ENCODE results near the gene SPTA1. TPM values are rescaled to one million over a fixed set of nuclear protein-coding genes. Genes with fewer than 3 reads are reported as not detected.
"Not testable (repeated sequence)": the region's sequence is repeated elsewhere in the genome, so short reads cannot be mapped to it uniquely, and the experiment has no call there.

Gene SPTA1
- total RNA-seq = 0.55 TPM
- long read RNA-seq = 0 reads

DNA sequence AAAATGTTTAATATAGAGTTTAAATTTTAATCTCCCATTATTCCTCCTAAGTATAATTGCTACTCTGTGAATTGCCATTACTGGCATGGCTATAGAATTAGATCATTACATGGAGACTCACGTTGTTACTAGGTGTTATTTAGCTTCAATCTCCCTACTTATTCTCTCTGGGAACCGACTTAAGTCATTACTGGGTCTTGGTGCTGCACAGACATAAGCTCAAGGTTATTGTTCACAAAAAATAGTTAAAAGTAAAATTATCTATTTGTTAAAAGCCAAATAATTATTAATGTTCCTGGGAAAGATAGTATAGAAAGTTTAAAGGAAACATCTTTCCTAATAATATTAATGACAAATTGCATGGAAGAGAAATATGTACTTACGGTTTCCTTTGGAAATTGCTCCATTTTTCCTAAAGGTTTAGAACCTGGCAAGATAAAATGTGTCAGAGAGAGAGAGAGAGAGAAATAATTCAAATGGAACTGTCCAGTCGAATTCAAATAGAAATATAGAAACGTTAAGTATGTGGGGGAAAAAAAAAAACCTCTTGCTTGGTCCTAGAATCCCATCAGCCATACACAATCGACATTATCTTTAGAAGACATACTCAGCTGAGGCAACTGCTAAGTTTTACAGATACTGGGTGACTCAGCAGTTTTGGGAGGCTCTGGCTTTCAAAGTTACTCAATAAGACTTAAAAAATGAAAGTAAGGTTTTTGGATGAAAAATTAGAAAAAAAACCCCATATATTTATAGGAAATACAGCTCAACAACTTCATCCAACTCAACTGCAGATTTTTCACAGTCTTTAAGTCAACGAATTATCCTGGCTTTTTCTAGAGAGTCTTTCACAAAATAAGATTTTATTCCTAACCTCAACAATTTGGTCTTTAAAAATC, at the start of gene SPTA1:
TSS of gene SPTA1 (minus strand) at position 605 of the 899 bp plus-strand sequence. CDS start at position 407, 198 bp downstream.
- DNase-seq (ENCODE audit: low spot score) = no peak

DNA sequence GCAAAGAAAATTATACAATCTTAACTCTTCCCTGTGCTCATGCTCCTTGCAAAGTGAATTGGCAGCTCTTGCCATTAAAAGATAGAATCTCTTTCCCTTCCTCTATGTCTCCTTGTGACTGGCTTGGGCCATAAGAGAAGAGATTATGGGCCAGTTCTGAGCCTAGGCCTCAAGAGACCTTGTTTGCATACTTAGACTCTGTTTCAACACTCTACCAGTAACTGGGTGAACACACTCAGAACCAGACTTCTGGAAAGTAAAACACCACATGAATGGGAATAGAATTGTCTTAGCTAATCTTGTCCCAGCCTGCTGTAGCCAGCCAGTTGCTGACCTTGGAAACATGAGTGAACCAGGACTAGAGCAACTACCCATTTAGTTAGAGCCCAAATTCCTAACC, 49.3 kb upstream of the SPTA1 start:
- DNase-seq (ENCODE audit: low spot score) = no peak

DNA sequence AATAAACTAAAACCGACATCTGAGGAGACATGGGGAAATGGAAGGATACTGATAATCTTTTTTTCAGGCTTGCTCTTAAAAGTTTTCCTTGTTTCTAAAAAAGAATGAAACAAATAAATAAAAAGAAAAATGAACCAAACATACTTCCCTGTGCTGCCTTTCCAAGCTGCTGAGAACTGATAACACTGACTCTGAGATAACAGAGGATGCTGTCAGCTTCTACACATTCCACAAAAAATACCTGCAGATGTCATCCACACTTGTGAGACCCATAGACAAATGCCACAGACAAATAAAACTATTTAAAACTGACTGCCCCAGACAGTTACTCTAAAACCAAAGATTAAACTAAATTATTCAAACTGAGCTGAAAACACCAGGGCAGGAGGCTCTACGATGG, 46.0 kb upstream of the SPTA1 start:
- no peak for DNase-seq (ENCODE audit: low spot score)

DNA sequence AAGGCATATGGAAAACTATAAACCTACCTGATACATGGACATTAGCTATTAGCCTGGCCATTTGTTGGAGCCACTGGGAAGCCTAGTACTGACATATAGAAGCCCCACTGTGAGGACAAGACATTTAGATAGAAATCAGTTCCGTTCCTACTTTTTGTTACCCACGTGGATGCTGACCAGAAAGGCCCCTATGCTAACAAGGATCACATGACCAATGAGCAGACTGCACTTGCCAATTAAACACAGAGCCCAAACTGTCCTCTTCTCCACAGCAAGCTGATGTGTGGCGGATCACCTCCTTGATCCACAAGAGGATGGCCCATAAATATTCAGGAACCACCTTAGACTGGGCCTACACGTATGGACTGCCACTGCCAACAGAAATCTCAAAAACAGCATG, 45.2 kb upstream of the SPTA1 start:
- no peak for DNase-seq (ENCODE audit: low spot score)

DNA sequence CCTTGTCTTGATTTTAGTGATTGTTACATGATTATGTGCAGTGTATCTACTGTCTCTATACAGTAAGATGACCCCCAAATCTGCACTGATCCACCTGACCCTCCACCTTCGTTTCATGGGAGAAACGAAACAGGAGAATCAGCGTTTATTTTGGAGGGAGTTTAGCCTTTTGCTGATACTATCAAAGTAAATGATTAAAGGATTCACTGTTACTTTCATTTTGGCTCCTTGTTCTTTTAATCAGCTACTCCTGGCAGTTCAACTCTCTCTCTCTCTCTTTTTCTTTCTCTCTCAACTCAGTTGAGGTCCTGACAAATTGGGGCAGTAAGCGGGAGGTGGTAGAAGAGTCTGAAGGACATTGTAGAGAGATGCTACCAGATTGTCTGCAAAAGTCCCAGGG, 43.9 kb upstream of the SPTA1 start:
- no peak for DNase-seq (ENCODE audit: low spot score)

DNA sequence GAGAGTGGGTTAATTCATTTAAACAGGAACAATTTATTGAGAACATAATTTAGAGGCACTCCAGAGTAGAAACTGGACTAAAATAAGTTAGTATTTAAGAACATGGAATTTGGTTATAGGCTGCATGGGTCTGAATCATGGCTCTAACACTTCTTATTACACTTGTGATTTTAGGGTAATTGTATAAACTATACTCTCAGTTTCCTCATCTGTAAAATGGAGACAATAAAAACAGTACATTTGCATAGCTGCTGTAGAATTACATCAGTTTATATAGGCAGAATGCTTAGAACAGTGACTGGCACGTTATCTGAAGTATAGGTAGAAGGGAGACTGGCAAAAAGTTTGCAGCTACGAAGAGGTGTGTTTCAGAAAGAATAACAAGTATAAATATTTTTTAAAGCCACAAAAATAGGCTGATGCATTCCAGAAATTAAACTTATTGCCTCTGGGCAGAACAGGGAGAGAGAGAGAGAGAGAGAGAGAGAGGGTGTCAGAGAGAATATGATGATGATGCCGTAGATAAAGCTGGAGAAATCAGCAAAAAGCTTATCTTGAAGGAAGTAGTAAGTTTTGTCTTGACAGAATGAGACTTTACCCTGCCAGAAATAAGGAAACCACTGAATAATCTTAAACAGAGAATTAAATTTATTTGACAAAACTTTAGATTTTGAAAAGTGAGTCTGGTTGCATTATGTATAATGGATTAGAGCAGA, 42.2 kb upstream of the SPTA1 start:
- no peak for DNase-seq (ENCODE audit: low spot score)

DNA sequence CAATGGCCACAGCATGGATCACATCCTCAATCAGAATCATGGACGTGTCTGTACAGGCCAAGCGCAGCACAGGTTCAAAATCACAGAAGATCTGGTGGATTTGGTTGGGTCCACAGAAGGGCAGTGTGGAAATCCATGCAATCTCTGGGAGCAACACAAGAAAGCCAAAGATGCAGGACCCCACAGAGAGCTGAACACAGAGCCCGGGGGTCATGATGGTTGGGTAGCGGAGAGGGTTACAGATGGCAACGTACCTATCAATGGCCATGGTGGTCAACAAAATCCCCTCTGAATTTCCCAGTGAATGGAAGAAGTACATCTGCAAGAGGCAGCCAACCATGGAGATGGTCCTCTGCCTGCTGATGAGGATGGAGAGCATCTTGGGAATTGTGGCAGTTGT, 37.9 kb upstream of the SPTA1 start:
- no peak for DNase-seq (ENCODE audit: low spot score)

DNA sequence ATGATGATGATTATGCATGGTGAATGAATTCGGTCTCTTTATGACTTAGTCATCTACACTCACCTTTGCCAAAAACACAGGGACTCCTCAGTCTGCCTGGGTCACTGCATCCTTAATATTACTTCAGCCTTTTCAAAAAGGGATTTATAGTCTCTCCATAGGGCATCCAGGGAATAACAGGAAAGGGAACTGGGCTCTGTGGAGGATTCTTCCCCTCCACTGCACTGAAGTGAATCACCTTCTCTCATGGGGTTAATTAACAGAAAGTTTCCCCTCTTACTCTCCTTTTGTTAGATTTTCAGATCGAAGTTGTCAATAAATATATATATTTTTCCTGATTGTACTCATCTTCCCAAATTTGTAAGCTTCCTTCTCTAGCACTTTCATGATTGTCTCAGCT, 34.1 kb upstream of the SPTA1 start, which contains the start of gene OR6K3:
TSS of gene OR6K3 (minus strand) at position 101 of the 400 bp plus-strand sequence. CDS start 2,605 bp downstream, outside the sequence.
- no peak for DNase-seq (ENCODE audit: low spot score)

DNA sequence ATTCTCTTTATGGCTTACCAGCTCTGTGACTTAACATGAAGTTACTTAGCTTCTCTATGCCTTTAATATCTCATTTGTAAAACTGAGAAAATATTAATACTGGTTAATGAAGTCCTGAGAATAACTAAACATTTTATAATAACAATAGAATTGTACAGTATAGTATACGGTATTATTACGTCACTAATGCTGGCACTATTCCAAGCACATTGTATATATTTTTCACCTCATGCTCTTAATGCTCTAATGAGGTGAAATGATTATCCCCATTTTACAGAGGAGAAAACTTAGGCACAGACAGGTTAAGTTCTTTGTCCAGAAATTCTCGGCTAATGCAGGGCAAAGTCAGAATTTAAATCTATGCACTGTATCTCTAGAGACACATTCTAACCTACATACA, 33.1 kb upstream of the SPTA1 start:
- no peak for DNase-seq (ENCODE audit: low spot score)

DNA sequence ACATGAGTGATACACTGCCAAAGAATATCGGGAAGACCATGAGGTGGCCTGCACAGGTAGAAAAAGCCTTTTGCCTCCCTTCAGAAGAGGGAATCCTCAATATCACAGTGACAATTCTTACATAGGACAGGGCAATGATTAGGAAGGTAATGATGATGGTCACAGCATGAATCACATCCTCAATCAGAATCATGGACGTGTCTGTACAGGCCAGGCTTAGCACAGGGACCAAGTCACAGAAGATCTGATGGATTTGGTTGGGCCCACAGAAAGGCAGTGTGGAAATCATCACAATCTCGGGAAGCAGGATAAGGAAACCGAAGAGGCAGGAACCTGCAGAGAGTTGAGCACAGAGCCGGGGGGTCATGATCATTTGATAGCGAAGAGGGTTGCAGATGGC, 30.8 kb upstream of the SPTA1 start:
- no peak for DNase-seq (ENCODE audit: low spot score)

DNA sequence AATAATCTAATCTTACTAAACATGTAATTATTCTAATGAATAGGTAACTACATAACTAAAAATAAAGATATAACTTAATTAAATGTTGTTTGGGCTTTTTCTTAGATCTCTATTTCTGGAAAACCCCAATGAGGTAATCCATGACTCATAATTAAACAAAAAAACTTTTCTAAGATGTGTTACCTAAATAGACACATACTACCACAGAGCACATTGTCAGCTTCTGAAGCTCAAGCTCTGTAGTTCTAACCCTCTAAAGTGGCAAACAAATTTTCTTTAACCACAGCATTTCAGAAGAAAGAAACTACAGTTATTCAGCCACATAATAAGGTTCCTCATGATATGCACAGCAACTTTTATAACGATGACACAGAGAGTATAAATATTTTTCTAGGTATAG, 29.8 kb upstream of the SPTA1 start:
- DNase-seq (ENCODE audit: low spot score) = no peak

DNA sequence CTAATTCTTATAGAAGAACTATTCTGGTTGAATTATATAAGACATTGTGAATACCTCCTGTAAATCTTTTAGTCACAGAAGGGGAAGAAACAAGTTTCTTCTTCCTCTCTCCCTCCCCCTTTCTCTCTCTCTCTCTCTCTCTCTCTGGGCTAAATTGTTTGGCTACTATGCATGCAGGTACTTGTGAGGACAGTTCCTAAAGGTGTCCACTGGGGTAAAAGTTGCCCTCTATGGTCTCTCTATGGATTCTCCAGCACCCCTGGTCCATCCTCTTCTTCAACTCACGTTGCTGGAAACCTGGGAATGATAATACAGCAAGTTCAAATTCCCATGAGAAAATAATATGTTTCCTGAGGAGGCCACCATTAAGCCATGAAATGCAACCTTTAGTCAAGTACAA, 28.2 kb upstream of the SPTA1 start:
- DNase-seq (ENCODE audit: low spot score) = no peak

DNA sequence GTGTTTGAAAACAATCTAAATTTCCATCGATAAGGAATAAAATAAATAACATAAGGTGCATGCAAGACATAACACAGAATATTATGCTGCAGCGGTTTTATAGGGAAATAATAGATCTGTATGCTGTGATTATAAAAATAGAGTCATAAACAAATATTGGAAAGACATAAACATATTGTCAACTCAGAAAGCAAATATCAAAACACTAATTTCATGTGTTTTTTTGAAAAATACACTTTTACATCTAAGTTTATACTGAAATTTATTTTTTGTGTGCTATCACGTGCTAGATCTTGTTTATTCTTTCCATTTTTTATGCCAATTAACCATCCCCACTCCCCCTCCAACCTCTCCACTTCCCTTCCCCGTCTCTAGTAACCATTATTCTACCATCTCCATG, 24.6 kb upstream of the SPTA1 start:
- no peak for DNase-seq (ENCODE audit: low spot score)

DNA sequence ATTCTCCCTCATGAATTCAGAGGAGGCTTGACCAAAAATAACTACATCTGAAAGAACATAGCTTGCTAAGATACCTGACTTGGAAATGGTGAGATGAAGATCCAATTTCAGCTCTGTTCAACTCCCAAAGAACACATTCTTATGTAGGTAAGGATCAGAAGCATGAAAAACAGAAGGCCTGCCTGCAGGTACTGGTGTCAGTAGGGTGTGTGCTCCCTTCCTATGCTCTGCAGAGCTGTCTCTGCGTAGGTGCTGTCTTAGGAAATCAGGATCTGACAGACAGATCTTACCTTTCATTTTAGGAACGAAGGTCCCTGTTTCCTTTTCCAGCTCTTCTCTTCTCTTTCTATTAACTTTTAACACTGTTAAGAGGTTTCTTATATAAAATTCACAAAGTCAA, 19.6 kb upstream of the SPTA1 start:
- DNase-seq (ENCODE audit: low spot score) = no peak

DNA sequence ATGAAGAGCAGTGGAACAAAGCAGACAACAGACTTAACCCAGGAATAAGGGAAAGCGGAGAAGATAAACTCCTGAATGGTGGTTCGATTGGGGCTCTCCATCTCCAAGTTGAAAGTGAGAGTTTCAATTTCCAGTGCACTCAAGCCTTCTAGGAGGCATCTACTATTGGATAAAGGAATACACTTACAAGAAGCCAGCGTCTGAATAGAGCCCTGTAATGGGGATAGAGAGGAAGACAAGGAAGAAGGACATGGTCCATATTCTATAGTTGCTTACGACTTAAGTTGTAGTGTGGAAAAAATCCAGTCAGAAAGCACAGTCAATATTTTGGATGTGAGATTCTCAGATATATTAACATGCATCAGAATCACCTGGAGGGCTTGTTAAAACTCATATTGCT, 14.0 kb upstream of the SPTA1 start, which contains the start of gene OR6K2:
TSS of gene OR6K2 (minus strand) at position 101 of the 400 bp plus-strand sequence. CDS start at position 101, 0 bp downstream.
- no peak for DNase-seq (ENCODE audit: low spot score)

DNA sequence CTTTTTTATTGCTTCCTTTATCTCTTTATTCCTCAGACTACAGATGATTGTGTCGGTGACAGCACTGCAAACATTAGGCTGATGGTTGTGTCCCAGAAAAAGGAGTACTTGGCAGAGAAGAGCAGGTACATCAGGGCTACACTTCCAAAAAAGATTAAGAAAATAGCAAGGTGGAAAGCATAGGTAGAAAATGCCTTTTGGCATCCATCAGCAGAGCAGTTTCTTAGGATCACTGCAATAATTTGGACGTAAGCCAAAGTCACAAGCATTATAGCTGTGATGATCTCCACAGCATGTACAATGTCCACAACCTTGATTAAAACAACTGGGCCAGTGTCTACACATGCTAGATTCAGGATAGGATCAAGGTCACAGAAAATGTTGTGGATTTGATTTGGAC, 8.1 kb upstream of the SPTA1 start:
- no peak for DNase-seq (ENCODE audit: low spot score)

DNA sequence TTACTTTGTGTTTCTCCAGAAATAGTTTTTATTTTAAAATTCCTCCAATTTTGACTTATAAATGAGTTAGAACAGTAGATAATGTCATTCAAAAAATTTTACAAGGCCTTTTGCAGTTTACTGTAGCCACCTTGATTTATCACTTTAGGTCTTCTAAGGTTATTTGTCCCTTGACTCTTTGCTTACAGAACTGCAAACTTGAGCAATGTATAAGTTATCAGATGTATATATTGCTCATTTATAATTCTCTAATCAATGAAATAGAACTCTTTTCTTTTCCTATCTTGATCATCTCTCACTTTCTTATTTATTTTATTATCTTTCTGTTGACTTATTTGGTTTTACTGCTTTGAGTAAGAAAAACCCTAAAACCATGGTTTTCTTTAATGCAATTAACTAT, 5.8 kb upstream of the SPTA1 start:
- DNase-seq (ENCODE audit: low spot score) = no peak

DNA sequence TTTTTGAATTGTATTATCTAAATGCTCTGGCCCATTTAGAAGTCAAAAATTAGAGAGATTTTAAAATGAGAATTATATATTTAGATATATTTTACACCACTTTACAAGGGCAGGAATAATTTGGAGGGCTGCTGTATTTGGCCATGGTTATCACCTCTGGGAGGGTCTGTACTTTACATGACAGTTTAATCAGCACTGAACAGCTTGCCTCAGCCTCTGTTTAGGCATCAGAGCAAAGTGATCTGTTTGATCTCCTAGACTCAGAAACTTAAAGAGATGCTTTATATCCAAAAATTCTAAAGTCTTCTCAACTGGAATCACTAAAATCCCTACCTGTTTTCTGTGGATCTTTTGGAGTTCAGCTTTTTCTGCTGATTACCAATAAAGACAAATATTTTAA, 5.4 kb upstream of the SPTA1 start:
- no peak for DNase-seq (ENCODE audit: low spot score)

DNA sequence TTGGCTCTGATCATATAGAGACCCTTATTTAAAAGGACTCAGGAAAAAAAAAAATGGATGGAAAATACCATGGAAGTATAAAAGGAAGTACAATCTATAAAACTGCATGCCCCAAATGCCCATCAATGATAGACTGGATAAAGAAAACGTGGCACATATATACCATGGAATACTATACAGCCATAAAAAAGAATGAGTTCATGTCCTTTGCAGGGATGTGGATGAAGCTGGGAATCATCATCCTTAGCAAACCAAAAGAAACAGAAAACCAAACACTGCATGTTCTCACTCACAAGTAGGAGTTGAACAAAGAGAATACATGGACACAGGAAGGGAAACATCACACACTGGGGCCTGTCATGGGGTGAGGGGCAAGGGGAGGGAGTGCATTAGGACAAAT, 4.6 kb upstream of the SPTA1 start:
- not testable (repeated sequence) for DNase-seq (ENCODE audit: low spot score)

DNA sequence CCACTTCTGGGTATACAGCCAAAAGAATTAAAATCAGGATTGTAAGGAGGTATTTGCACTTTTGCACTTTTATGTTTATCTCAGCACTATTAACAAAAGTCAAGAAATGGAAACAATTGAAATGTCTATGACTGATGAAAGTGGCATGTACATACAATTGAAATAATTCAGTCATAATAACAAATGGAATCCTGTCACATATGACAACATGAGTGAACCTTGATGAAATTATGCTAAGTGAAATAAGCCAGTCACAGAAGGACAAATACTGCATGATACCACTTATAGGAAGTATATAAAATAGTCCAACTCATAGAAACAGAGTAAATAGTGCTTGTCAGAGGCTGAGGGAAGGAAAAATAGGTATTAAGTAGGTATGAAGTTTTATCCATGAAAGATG, 3.4 kb upstream of the SPTA1 start:
- no peak for DNase-seq (ENCODE audit: low spot score)

DNA sequence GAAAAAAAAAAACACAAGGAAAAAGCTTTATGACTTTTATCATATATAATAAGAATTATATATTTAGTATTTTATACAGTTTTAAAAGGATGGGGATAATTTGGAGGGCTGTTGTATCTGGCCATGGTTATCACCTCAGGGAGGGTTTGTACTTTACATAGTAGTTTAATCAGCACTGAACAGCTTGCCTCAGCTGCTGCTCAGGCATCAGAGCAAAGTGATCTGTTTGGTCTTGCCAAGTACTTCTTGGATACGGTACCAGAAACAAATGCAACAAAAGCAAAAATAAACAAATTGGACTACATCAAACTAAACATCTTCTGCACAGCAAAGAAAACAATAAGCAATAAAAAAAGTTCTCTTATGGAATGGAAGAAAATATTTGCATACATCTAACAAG, 2.6 kb upstream of the SPTA1 start:
- no peak for DNase-seq (ENCODE audit: low spot score)

DNA sequence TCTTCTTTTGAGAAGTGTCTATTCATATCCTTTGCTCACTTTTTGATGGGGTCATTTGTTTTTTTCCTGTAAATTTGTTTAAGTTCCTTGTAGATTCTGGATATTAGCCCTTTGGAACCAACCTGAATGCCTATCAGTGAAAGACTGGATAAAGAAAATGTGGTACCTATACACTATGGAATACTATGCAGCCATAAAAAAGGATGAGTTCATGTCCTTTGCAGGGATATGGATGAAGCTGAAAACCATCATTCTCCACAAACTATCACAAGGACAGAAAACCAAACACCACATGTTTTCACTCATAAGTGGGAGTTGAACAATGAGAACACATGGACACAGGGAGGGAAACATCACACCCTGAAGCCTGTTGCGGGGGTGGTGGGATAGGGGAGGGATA, 1.8 kb upstream of the SPTA1 start:
- DNase-seq (ENCODE audit: low spot score) = not testable (repeated sequence)
